Heart right ventricle (tissue), 16 donors: Measurements from ENCODE around the gene DENND10. TPM values are rescaled to one million over a fixed set of nuclear protein-coding genes. Genes with fewer than 3 reads are reported as not detected.

Experiments used
- ATAC-seq, 8 donors: fragments of 200-7000 bp; cut with Tn5 transposase; one replicate each; pipeline ENCODE4 v1.9.1; 2020; ENCODE audit warnings: mild to moderate bottlenecking in 8 of 8, moderate library complexity in 8 of 8, moderate number of reproducible peaks in 1 of 8
- DNase-seq, 2 donors: peaks; one replicate each; pipeline ENCODE4 v3.0.0-alpha.2; 2020
- H3K27ac ChIP-seq, 10 donors: fragments of 200-600 bp; sonication (generic) in 2 of 10; one replicate each; pipeline versions ENCODE4 v1.5.0 to v1.8.0; 2020 to 2022; ENCODE audit warnings: mild to moderate bottlenecking in 3 of 10
- H3K27me3 ChIP-seq, 7 donors: fragments of 200-600 bp; one replicate each; pipeline ENCODE4 v1.8.0; 2021 to 2022; ENCODE audit warnings: mild to moderate bottlenecking in 2 of 7
- H3K36me3 ChIP-seq, 9 donors: fragments of 200-600 bp; sonication (generic) in 1 of 9; one replicate each; pipeline versions ENCODE4 v1.5.0 to v1.8.0; 2020 to 2022; ENCODE audit warnings: mild to moderate bottlenecking in 2 of 9
- H3K4me1 ChIP-seq, 9 donors: fragments of 200-600 bp; sonication (generic) in 1 of 9; one replicate each; pipeline versions ENCODE4 v1.5.0 to v1.8.0; 2020 to 2022; ENCODE audit warnings: mild to moderate bottlenecking in 4 of 9
- H3K4me3 ChIP-seq, 10 donors: fragments of 200-600 bp; sonication (generic) in 2 of 10; one replicate each; pipeline versions ENCODE4 v1.5.0 to v1.8.0; 2020 to 2022; ENCODE audit warnings: mild to moderate bottlenecking in 7 of 10, moderate library complexity in 2 of 10
- H3K9me3 ChIP-seq, 11 donors: fragments of 200-600 bp in 10 of 11; sonication (generic) in 2 of 11; one replicate each; pipeline versions ENCODE4 v1.5.0 to v1.8.0; 2013 to 2022; ENCODE audit warnings: mild to moderate bottlenecking in 2 of 11, control low read depth in 1 of 11, moderate library complexity in 1 of 11
- CTCF ChIP-seq, 9 donors: fragments of 200-600 bp; sonication (generic) in 2 of 9; IDR thresholded peaks; one replicate each; pipeline versions ENCODE4 v1.5.0 to v1.8.0; 2021 to 2022; ENCODE audit warnings: antibody characterized with exemption in 9 of 9, mild to moderate bottlenecking in 5 of 9, moderate library complexity in 1 of 9
- WGBS, 2 donors: extraction: QIAGEN DNeasy Blood & Tissue Kit; methylation state at CpG; one replicate each; pipeline ENCODE4 v1.1.7; 2013; ENCODE audit warnings: inconsistent platforms in 1 of 2; 5-methylcytosine and 5-hydroxymethylcytosine counted together
- intact Hi-C, 10 donors: fragments of 100-400 bp; cut with DNase I; formaldehyde crosslinking; loops; one replicate each; pipeline versions ENCODE4 v1.11.1 to v1.14.2; 2022
- polyA plus RNA-seq, 2 donors: library from polyadenylated mRNA; stranded (reverse); fragments of 200-250 nt; gene quantifications; one replicate each; pipeline ENCODE4 v1.2.3, GENCODE V29; 2013
- total RNA-seq, 10 donors: library from RNA; stranded (reverse); fragmentation: NEBNext Ultra II Directional in 3 of 10; extraction: Animal tissue kit (Norgen Biotek cat#: 25700) in 3 of 10; gene quantifications; one replicate each; pipeline versions ENCODE4 v1.2.1 to v1.2.4, GENCODE V29; 2021 to 2023
- donor health status: Arrhythmogenic right ventricular cardiomyopathy.
- donor health status: ischemic (EF 13 %, LVEDD 7.1; RV severe dilation, severe dysfunction).
- donor health status: healthy with polysubstance abuse.
- donor health status: DM: no; HTN: yes; CAD: no.
- donor health status: DM: no; HTN: no; CAD: no.
- donor health status: ischemic (EF 25% LVEDD 6.9; RV normal size, moderate dysfunction).
- donor health status: ischemic (EF 25% LVEDD 5.7; RV mildly dilated, moderate dysfunction).
- donor health status: healthy.
- donor health status: DM: yes; HTN: yes; CAD: no.
- donor health status: Ischemic cardiomyopathy.
- donor health status: ischemic (EF 35%, LVEDD 5.7; RV mildly dilated, moderate dysfunction).
- donor health status: nonischemic (EF 11% LVEDD 7.7; RV severe dilation, severe dysfunction).
- donor health status: DM: yes; HTN: yes; CAD: no.
- donor health status: PGD.
- donor health status: ischemic (EF 29% LVEDD 5.4; RV normal size, mild dysfunction).
- donor health status: nonischemic (EF 23%, LVEDD 6.1; RV moderate dilation, normal function).

The DENND10 gene
- total and polyA plus RNA-seq, 12 donors: 10.7 to 28.4 (median 21.9) TPM

GRCh38 chr10:119161680-119162451 lies 58.0 kb downstream of the DENND10 start:
- Histone ChIP-seq H3K9me3 (no peaks in the 10 kb centered on the region), H3K4me3 (no peak overlapping the region), H3K27me3 (no peaks in the 10 kb centered on the region), H3K4me1 (peaks cover 0 to 31% (median 19%) of the 10 kb centered on the region in 9 donors), H3K36me3 (peaks cover 0 to 68% (median 14%) of the 10 kb centered on the region in 9 donors), H3K27ac (no peak overlapping the region)
- ATAC-seq: no peak
- no peak for DNase-seq
- intact Hi-C loops: no loop called here
- 51 to 54% methylated on average over 11 of the region's 11 CpGs for WGBS, 2 donors
- TF ChIP-seq CTCF (IDR thresholded peaks at IDR 0.05): no peak

- WGBS, 2 donors: 95 to 98% methylated on average over 5 of the region's 5 CpGs
- H3K9me3 ChIP-seq: no peaks in the 10 kb centered on the region
- DNase-seq (no peak), ATAC-seq (no peak)
- H3K27me3 ChIP-seq: no peaks in the 10 kb centered on the region
- H3K4me1 ChIP-seq: peaks cover 0 to 32% (median 19%) of the 10 kb centered on the region in 9 donors
- H3K36me3 ChIP-seq: peaks cover 0 to 68% (median 10%) of the 10 kb centered on the region in 9 donors
- intact Hi-C loops: no loop called here
- no peak for TF ChIP-seq CTCF (IDR thresholded peaks at IDR 0.05)
- no peak overlapping the region for H3K27ac ChIP-seq
- H3K4me3 ChIP-seq: no peak overlapping the region
These were observed 58.7 kb downstream of the DENND10 start for GRCh38 chr10:119162452-119163092.

- ATAC-seq (peak; percentile 94 to 98 (median 96)), DNase-seq (peak; percentile 80 to 84)
- intact Hi-C loops: loop anchor here in 2 of 10 donors (1.0 to 5.0 kb wide), 2 partner anchors 85 to 88 kb away; partner anchors contain the start of gene EIF3A (in 1 of the 2)
- Histone ChIP-seq H3K4me3 (peak within 1 kb of the TSS; percentile 36 to 98 (median 85)), H3K36me3 (peaks cover 0 to 68% (median 26%) of the 10 kb centered on the region in 9 donors), H3K9me3 (no peaks in the 10 kb centered on the region), H3K27me3 (no peaks in the 10 kb centered on the region), H3K27ac (peak within 1 kb of the TSS; percentile 39 to 96 (median 96)), H3K4me1 (peaks cover 0 to 32% (median 19%) of the 10 kb centered on the region in 9 donors)
- 0 to 1% methylated on average over 89 to 90 of the region's 90 CpGs for WGBS, 2 donors
- peak in 3 of 9 donors; percentile 17 to 33 (median 29) for TF ChIP-seq CTCF (IDR thresholded peaks at IDR 0.05)
These were observed 61.5 kb downstream of the DENND10 start, which contains the start of gene SFXN4 for GRCh38 chr10:119165171-119166117. SFXN4 (minus strand) TSS chr10:119165714; CDS start chr10:119165647, 67 bp downstream.
